Measurements from ENCODE around the gene TIMM13.
"Not testable (repeated sequence)": the region's sequence is repeated elsewhere in the genome, so short reads cannot be mapped to it uniquely, and the experiment has no call there.

Gene TIMM13

GRCh38 chr19:2432131-2432848, 4.9 kb upstream of the TIMM13 start:
- no peak for DNase-seq (ENCODE audit: low read depth, low spot score)
- no peak overlapping the region for H3K27ac ChIP-seq

- H3K27ac ChIP-seq: no peak overlapping the region
- DNase-seq (ENCODE audit: low read depth, low spot score): no peak
These were observed 4.1 kb upstream of the TIMM13 start for GRCh38 chr19:2431318-2432055.

- DNase-seq (ENCODE audit: low read depth, low spot score): no peak
These were observed 2.6 kb upstream of the TIMM13 start for GRCh38 chr19:2429917-2430535.

GRCh38 chr19:2428756-2429711, 1.6 kb upstream of the TIMM13 start:
- no peak overlapping the region for H3K27ac ChIP-seq
- DNase-seq (ENCODE audit: low read depth, low spot score): no peak

More at GRCh38 chr19:2429917-2430535, 2.6 kb upstream of the TIMM13 start:
- no peak overlapping the region for H3K27ac ChIP-seq

GRCh38 chr19:2428321-2428690, 920 bp upstream of the TIMM13 start:
- peak overlapping the region; percentile 86 for H3K27ac ChIP-seq
- no peak for DNase-seq (ENCODE audit: low read depth, low spot score)

- DNase-seq (ENCODE audit: low read depth, low spot score): no peak
- peak overlapping the region; percentile 86 for H3K27ac ChIP-seq
These were observed 566 bp downstream of the TIMM13 start for GRCh38 chr19:2426611-2427428.

GRCh38 chr19:2425622-2426581, 1.5 kb downstream of the TIMM13 start:
- H3K27ac ChIP-seq: no peak overlapping the region
- DNase-seq (ENCODE audit: low read depth, low spot score): no peak

GRCh38 chr19:2424686-2425621, 2.4 kb downstream of the TIMM13 start:
- DNase-seq (ENCODE audit: low read depth, low spot score): no peak
- H3K27ac ChIP-seq: no peak overlapping the region

GRCh38 chr19:2423915-2424685, 3.3 kb downstream of the TIMM13 start:
- no peak overlapping the region for H3K27ac ChIP-seq
- DNase-seq (ENCODE audit: low read depth, low spot score): no peak

- no peak overlapping the region for H3K27ac ChIP-seq
- no peak for DNase-seq (ENCODE audit: low read depth, low spot score)
These were observed 4.1 kb downstream of the TIMM13 start for GRCh38 chr19:2423071-2423914.

GRCh38 chr19:2421581-2422306, 5.6 kb downstream of the TIMM13 start:
- H3K27ac ChIP-seq: no peak overlapping the region
- DNase-seq (ENCODE audit: low read depth, low spot score): no peak

- no peak for DNase-seq (ENCODE audit: low read depth, low spot score)
- no peak overlapping the region for H3K27ac ChIP-seq
These were observed 6.9 kb downstream of the TIMM13 start for GRCh38 chr19:2420490-2420889.

- no peak overlapping the region for H3K27ac ChIP-seq
- no peak for DNase-seq (ENCODE audit: low read depth, low spot score)
These were observed 7.6 kb downstream of the TIMM13 start for GRCh38 chr19:2419754-2420153.

GRCh38 chr19:2417881-2418406, 9.4 kb downstream of the TIMM13 start:
- no peak overlapping the region for H3K27ac ChIP-seq
- no peak for DNase-seq (ENCODE audit: low read depth, low spot score)

GRCh38 chr19:2417436-2417835, 9.9 kb downstream of the TIMM13 start:
- not testable (repeated sequence) for DNase-seq (ENCODE audit: low read depth, low spot score); H3K27ac ChIP-seq

All from epithelial cell of prostate (primary cell).